ENCODE data around the gene PTPRE. TPM values are rescaled to one million over a fixed set of nuclear protein-coding genes. Genes with fewer than 3 reads are reported as not detected.

The PTPRE gene
- total and polyA plus RNA-seq, 10 of the 15 experiments (the other 5 are each of a cell fraction or from before 2014, with no cell fraction given) = 2.9 to 7.6 (median 5.8) TPM

GRCh38 chr10:128025437-128025836, 118.5 kb downstream of the PTPRE start:
- in situ Hi-C loops (cut with MboI) = no loop called here
- RAD21 ChIA-PET (ENCODE audit: unreplicated experiment) = interaction anchor here (1.0 kb wide), 1 partner anchor 44 kb away, joined by 3 read pairs; no protein-coding TSS in a partner anchor
- ATAC-seq = no peak
- no peak overlapping the region for H2AFZ ChIP-seq (ENCODE audit: control insufficient read depth, low read depth, low read length)
- SMC1A ChIA-PET (ENCODE audit: uncharacterized antibody, unreplicated experiment) = interaction anchor here (1.2 kb wide), 1 partner anchor 10 kb away, joined by 4 read pairs; no protein-coding TSS in a partner anchor
- H3K27ac ChIP-seq (ENCODE audit: control insufficient read depth, insufficient read depth) = no peak overlapping the region
- H3K79me2 ChIP-seq (ENCODE audit: control insufficient read depth, insufficient read depth, low read length) = no peaks in the 10 kb centered on the region
- no TSS peak for BruUV-seq (replicated peaks)
- H3K4me1 ChIP-seq (ENCODE audit: control insufficient read depth, insufficient read depth, low read length) = no peaks in the 10 kb centered on the region
- DNase-seq (ENCODE audit: low read depth, low spot score) = no peak
- no peaks in the 10 kb centered on the region; a peak in 2 of 4 replicates for H3K27me3 ChIP-seq (replicated peaks in 1 of 2; ENCODE audit: control insufficient read depth in 2 of 2, insufficient read depth in 2 of 2, low read length in 1 of 2)
- H3K36me3 ChIP-seq (ENCODE audit: control insufficient read depth in 2 of 2, insufficient read depth in 2 of 2, low read length in 1 of 2) = no peaks in the 10 kb centered on the region
- WGBS (ENCODE audit: insufficient coverage, insufficient replicate concordance, low lambda C conversion rate, missing lambda C conversion rate) = 8% methylated on average over 8 of the region's 8 CpGs
- TF ChIP-seq NKRF (conservative IDR thresholded peaks at IDR 0.05) = no peak
- TF ChIP-seq HDAC6 (IDR thresholded peaks at IDR 0.05; ENCODE audit: unreplicated experiment) = no peak
- no peak for TF ChIP-seq SREBF2 (IDR thresholded peaks at IDR 0.05; ENCODE audit: low read length)
- TF ChIP-seq, protein P1, sequence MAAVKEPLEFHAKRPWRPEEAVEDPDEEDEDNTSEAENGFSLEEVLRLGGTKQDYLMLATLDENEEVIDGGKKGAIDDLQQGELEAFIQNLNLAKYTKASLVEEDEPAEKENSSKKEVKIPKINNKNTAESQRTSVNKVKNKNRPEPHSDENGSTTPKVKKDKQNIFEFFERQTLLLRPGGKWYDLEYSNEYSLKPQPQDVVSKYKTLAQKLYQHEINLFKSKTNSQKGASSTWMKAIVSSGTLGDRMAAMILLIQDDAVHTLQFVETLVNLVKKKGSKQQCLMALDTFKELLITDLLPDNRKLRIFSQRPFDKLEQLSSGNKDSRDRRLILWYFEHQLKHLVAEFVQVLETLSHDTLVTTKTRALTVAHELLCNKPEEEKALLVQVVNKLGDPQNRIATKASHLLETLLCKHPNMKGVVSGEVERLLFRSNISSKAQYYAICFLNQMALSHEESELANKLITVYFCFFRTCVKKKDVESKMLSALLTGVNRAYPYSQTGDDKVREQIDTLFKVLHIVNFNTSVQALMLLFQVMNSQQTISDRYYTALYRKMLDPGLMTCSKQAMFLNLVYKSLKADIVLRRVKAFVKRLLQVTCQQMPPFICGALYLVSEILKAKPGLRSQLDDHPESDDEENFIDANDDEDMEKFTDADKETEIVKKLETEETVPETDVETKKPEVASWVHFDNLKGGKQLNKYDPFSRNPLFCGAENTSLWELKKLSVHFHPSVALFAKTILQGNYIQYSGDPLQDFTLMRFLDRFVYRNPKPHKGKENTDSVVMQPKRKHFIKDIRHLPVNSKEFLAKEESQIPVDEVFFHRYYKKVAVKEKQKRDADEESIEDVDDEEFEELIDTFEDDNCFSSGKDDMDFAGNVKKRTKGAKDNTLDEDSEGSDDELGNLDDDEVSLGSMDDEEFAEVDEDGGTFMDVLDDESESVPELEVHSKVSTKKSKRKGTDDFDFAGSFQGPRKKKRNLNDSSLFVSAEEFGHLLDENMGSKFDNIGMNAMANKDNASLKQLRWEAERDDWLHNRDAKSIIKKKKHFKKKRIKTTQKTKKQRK (IDR thresholded peaks at IDR 0.05; ENCODE audit: low read depth, low read length) = no peak
- FAIRE-seq = no peak
- intact Hi-C loops (cut with micrococcal nuclease; ENCODE audit: unreplicated experiment) = no loop called here
- H3K4me2 ChIP-seq (ENCODE audit: control insufficient read depth, insufficient read depth) = no peak overlapping the region
- H4K20me1 ChIP-seq (ENCODE audit: control insufficient read depth, insufficient read depth) = no peaks in the 10 kb centered on the region
- CTCF ChIA-PET = interaction anchor here (2.8 kb wide), 1 partner anchor 10 kb away, joined by 18 read pairs; no protein-coding TSS in a partner anchor
- no peak overlapping the region for H3K9ac ChIP-seq (ENCODE audit: control insufficient read depth, insufficient read depth, low read length)
- H3K9me3 ChIP-seq (replicated peaks; ENCODE audit: control insufficient read depth, insufficient read depth, low read length) = no peaks in the 10 kb centered on the region
- H3K4me3 ChIP-seq = no peak overlapping the region
- POLR2A ChIA-PET = no interaction called here
